Measurements from ENCODE around the gene SARNP.

Gene SARNP

GRCh38 chr12:55806982-55807381 lies 10.5 kb downstream of the SARNP start:
- H3K36me3 ChIP-seq (ENCODE audit: control insufficient read depth in 1 of 2, insufficient read depth in 2 of 2, low read depth in 1 of 2, low read length in 2 of 2): peaks cover 34 to 56% of the 10 kb centered on the region in 2 experiments
- H3K4me2 ChIP-seq (ENCODE audit: low read length, poor library complexity, severe bottlenecking): no peak overlapping the region
- 97% methylated on average over 8 of the region's 8 CpGs for WGBS
- no peak overlapping the region for H3K4ac ChIP-seq (ENCODE audit: low read depth in 1 of 2, low read length in 2 of 2)
- H4K8ac ChIP-seq (ENCODE audit: low read length): no peak overlapping the region
- H2BK15ac ChIP-seq (ENCODE audit: low read depth, poor library complexity, severe bottlenecking): no peak overlapping the region
- no peak overlapping the region for H4K91ac ChIP-seq (ENCODE audit: low read length)
- no peak overlapping the region for H2AK5ac ChIP-seq (ENCODE audit: low read length, severe bottlenecking)
- H2BK12ac ChIP-seq (ENCODE audit: low read length in 2 of 2): no peak overlapping the region
- H3K9me3 ChIP-seq (ENCODE audit: control insufficient read depth, low read length): no peaks in the 10 kb centered on the region
- no peaks in the 10 kb centered on the region for H3K27me3 ChIP-seq (ENCODE audit: control insufficient read depth in 1 of 2, insufficient read depth in 1 of 2, low read length in 2 of 2)
- H2AFZ ChIP-seq (ENCODE audit: low read depth, low read length): no peak overlapping the region
- no peak overlapping the region for H3K23ac ChIP-seq (ENCODE audit: low read length in 2 of 2)
- H3K27ac ChIP-seq (ENCODE audit: low read length, poor library complexity, severe bottlenecking): no peak overlapping the region
- H3K4me1 ChIP-seq (ENCODE audit: control insufficient read depth, insufficient read depth, low read depth, low read length): peaks cover 4% of the 10 kb centered on the region
- H2BK5ac ChIP-seq (ENCODE audit: low read depth, low read length, poor library complexity, severe bottlenecking): no peak overlapping the region
- H3K79me1 ChIP-seq (replicated peaks; ENCODE audit: low read length, poor library complexity, severe bottlenecking): no peaks in the 10 kb centered on the region
- no peak for DNase-seq
- no peak overlapping the region for H3K18ac ChIP-seq (ENCODE audit: low read depth in 1 of 2, low read length in 2 of 2)
- no peak overlapping the region for H2BK120ac ChIP-seq (ENCODE audit: low read depth, low read length)
- H3K14ac ChIP-seq (ENCODE audit: low read length in 2 of 2): no peak overlapping the region
- no peak overlapping the region for H3K4me3 ChIP-seq (ENCODE audit: insufficient read depth in 1 of 2, low read depth in 1 of 2, low read length in 2 of 2)
- H3K9ac ChIP-seq (ENCODE audit: low read length): no peak overlapping the region

GRCh38 chr12:55797550-55797949 lies 20.0 kb downstream of the SARNP start:
- Histone ChIP-seq H3K4ac (ENCODE audit: low read depth in 1 of 2, low read length in 2 of 2) (no peak overlapping the region), H2AK5ac (ENCODE audit: low read length, severe bottlenecking) (no peak overlapping the region), H3K79me1 (replicated peaks; ENCODE audit: low read length, poor library complexity, severe bottlenecking) (peaks cover 24% of the 10 kb centered on the region), H3K27ac (ENCODE audit: low read length, poor library complexity, severe bottlenecking) (no peak overlapping the region), H2BK120ac (ENCODE audit: low read depth, low read length) (no peak overlapping the region), H2AFZ (ENCODE audit: low read depth, low read length) (no peak overlapping the region), H3K23ac (ENCODE audit: low read length in 2 of 2) (no peak overlapping the region), H3K36me3 (ENCODE audit: control insufficient read depth in 1 of 2, insufficient read depth in 2 of 2, low read depth in 1 of 2, low read length in 2 of 2) (peaks cover 26 to 97% of the 10 kb centered on the region in 2 experiments), H3K4me2 (ENCODE audit: low read length, poor library complexity, severe bottlenecking) (no peak overlapping the region), H3K9ac (ENCODE audit: low read length) (peak overlapping the region; percentile 4), H4K91ac (ENCODE audit: low read length) (no peak overlapping the region), H3K18ac (ENCODE audit: low read depth in 1 of 2, low read length in 2 of 2) (no peak overlapping the region), H3K9me3 (ENCODE audit: control insufficient read depth, low read length) (no peaks in the 10 kb centered on the region), H2BK15ac (ENCODE audit: low read depth, poor library complexity, severe bottlenecking) (no peak overlapping the region), H3K4me1 (ENCODE audit: control insufficient read depth, insufficient read depth, low read depth, low read length) (no peaks in the 10 kb centered on the region), H3K14ac (ENCODE audit: low read length in 2 of 2) (no peak overlapping the region), H2BK12ac (ENCODE audit: low read length in 2 of 2) (no peak overlapping the region), H2BK5ac (ENCODE audit: low read depth, low read length, poor library complexity, severe bottlenecking) (no peak overlapping the region), H4K8ac (ENCODE audit: low read length) (no peak overlapping the region), H3K4me3 (ENCODE audit: insufficient read depth in 1 of 2, low read depth in 1 of 2, low read length in 2 of 2) (no peak overlapping the region), H3K27me3 (ENCODE audit: control insufficient read depth in 1 of 2, insufficient read depth in 1 of 2, low read length in 2 of 2) (no peaks in the 10 kb centered on the region)
- peak; percentile 65 for DNase-seq
- 75% methylated on average over 4 of the region's 4 CpGs for WGBS

GRCh38 chr12:55797068-55797467 lies 20.5 kb downstream of the SARNP start:
- H3K36me3 ChIP-seq (ENCODE audit: control insufficient read depth in 1 of 2, insufficient read depth in 2 of 2, low read depth in 1 of 2, low read length in 2 of 2): peaks cover 29 to 95% of the 10 kb centered on the region in 2 experiments
- no peak overlapping the region for H4K8ac ChIP-seq (ENCODE audit: low read length)
- no peak overlapping the region for H2AK5ac ChIP-seq (ENCODE audit: low read length, severe bottlenecking)
- H2BK12ac ChIP-seq (ENCODE audit: low read length in 2 of 2): no peak overlapping the region
- H3K4ac ChIP-seq (ENCODE audit: low read depth in 1 of 2, low read length in 2 of 2): no peak overlapping the region
- no peak overlapping the region for H3K4me2 ChIP-seq (ENCODE audit: low read length, poor library complexity, severe bottlenecking)
- H3K27ac ChIP-seq (ENCODE audit: low read length, poor library complexity, severe bottlenecking): no peak overlapping the region
- H3K27me3 ChIP-seq (ENCODE audit: control insufficient read depth in 1 of 2, insufficient read depth in 1 of 2, low read length in 2 of 2): no peaks in the 10 kb centered on the region
- H2BK5ac ChIP-seq (ENCODE audit: low read depth, low read length, poor library complexity, severe bottlenecking): no peak overlapping the region
- no peak overlapping the region for H3K4me3 ChIP-seq (ENCODE audit: insufficient read depth in 1 of 2, low read depth in 1 of 2, low read length in 2 of 2)
- peaks cover 24% of the 10 kb centered on the region for H3K79me1 ChIP-seq (replicated peaks; ENCODE audit: low read length, poor library complexity, severe bottlenecking)
- 63% methylated on average over 5 of the region's 5 CpGs for WGBS
- H2BK15ac ChIP-seq (ENCODE audit: low read depth, poor library complexity, severe bottlenecking): no peak overlapping the region
- H4K91ac ChIP-seq (ENCODE audit: low read length): no peak overlapping the region
- H3K4me1 ChIP-seq (ENCODE audit: control insufficient read depth, insufficient read depth, low read depth, low read length): no peaks in the 10 kb centered on the region
- no peak overlapping the region for H3K14ac ChIP-seq (ENCODE audit: low read length in 2 of 2)
- DNase-seq: peak; percentile 62
- peak overlapping the region; percentile 4 for H3K9ac ChIP-seq (ENCODE audit: low read length)
- no peak overlapping the region for H2BK120ac ChIP-seq (ENCODE audit: low read depth, low read length)
- no peak overlapping the region for H3K18ac ChIP-seq (ENCODE audit: low read depth in 1 of 2, low read length in 2 of 2)
- no peaks in the 10 kb centered on the region for H3K9me3 ChIP-seq (ENCODE audit: control insufficient read depth, low read length)
- no peak overlapping the region for H3K23ac ChIP-seq (ENCODE audit: low read length in 2 of 2)
- H2AFZ ChIP-seq (ENCODE audit: low read depth, low read length): no peak overlapping the region

GRCh38 chr12:55795950-55796349 lies 21.6 kb downstream of the SARNP start:
- Histone ChIP-seq H3K9me3 (ENCODE audit: control insufficient read depth, low read length) (no peaks in the 10 kb centered on the region), H2AK5ac (ENCODE audit: low read length, severe bottlenecking) (no peak overlapping the region), H3K27me3 (ENCODE audit: control insufficient read depth in 1 of 2, insufficient read depth in 1 of 2, low read length in 2 of 2) (no peaks in the 10 kb centered on the region), H3K36me3 (ENCODE audit: control insufficient read depth in 1 of 2, insufficient read depth in 2 of 2, low read depth in 1 of 2, low read length in 2 of 2) (peaks cover 25 to 91% of the 10 kb centered on the region in 2 experiments), H2BK120ac (ENCODE audit: low read depth, low read length) (no peak overlapping the region), H2AFZ (ENCODE audit: low read depth, low read length) (no peak overlapping the region), H2BK12ac (ENCODE audit: low read length in 2 of 2) (no peak overlapping the region), H3K27ac (ENCODE audit: low read length, poor library complexity, severe bottlenecking) (no peak overlapping the region), H3K18ac (ENCODE audit: low read depth in 1 of 2, low read length in 2 of 2) (no peak overlapping the region), H3K4me3 (ENCODE audit: insufficient read depth in 1 of 2, low read depth in 1 of 2, low read length in 2 of 2) (no peak overlapping the region), H2BK15ac (ENCODE audit: low read depth, poor library complexity, severe bottlenecking) (no peak overlapping the region), H4K91ac (ENCODE audit: low read length) (no peak overlapping the region), H3K14ac (ENCODE audit: low read length in 2 of 2) (no peak overlapping the region), H3K23ac (ENCODE audit: low read length in 2 of 2) (no peak overlapping the region), H3K4ac (ENCODE audit: low read depth in 1 of 2, low read length in 2 of 2) (no peak overlapping the region), H2BK5ac (ENCODE audit: low read depth, low read length, poor library complexity, severe bottlenecking) (no peak overlapping the region), H3K4me1 (ENCODE audit: control insufficient read depth, insufficient read depth, low read depth, low read length) (no peaks in the 10 kb centered on the region), H3K9ac (ENCODE audit: low read length) (no peak overlapping the region), H3K4me2 (ENCODE audit: low read length, poor library complexity, severe bottlenecking) (no peak overlapping the region), H3K79me1 (replicated peaks; ENCODE audit: low read length, poor library complexity, severe bottlenecking) (peaks cover 21% of the 10 kb centered on the region), H4K8ac (ENCODE audit: low read length) (no peak overlapping the region)
- no peak for DNase-seq

All from mesenchymal stem cell (in vitro differentiated cells and primary cell).